Measurements from ENCODE around the gene FILIP1.

The FILIP1 gene

DNA sequence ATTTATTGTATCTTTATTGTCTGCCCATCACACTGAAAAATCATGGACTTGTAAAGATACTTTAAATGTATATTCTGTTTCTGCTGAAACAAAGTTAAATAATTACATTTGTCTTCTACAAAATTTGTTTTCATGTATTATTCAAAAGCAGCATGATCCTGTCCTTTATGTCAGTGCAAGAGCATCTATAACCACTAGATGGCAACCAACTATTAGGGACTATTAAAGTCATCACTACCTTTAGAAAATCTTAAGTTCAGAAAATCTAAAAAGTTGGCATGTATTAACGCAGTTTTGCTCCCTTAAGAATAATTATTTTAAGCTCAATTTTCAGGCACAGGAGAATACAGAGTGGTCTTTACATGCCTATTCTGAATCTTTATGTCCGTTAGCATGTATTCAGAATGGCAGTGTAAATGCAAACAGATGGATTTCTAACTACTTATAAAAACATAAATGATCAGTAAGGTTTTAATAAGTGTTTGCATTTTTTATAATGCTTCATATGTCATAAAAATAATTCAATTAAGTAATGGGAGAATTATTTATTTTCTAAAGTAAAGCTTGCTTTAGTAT is 226.8 kb downstream of the FILIP1 start:
- no peak for DNase-seq (ENCODE audit: low read depth in 2 of 2)

DNA sequence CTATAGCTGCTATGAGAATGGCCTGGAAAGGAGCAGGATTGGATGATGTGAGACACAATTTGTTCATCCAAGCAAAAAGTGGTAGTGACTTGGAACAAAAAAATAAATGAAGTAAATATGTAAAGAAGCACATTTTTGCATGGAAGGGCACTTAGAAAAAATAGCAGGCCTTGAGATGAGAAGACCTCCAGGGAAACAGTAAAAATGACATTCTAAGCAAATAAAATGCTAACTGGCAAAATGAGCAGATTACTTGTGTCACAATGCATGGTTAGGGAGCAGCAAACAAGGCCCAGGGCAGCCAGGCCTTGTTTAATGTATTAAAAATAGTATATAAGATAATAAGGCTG is 230.2 kb downstream of the FILIP1 start:
- DNase-seq (ENCODE audit: low read depth in 2 of 2) = no peak

DNA sequence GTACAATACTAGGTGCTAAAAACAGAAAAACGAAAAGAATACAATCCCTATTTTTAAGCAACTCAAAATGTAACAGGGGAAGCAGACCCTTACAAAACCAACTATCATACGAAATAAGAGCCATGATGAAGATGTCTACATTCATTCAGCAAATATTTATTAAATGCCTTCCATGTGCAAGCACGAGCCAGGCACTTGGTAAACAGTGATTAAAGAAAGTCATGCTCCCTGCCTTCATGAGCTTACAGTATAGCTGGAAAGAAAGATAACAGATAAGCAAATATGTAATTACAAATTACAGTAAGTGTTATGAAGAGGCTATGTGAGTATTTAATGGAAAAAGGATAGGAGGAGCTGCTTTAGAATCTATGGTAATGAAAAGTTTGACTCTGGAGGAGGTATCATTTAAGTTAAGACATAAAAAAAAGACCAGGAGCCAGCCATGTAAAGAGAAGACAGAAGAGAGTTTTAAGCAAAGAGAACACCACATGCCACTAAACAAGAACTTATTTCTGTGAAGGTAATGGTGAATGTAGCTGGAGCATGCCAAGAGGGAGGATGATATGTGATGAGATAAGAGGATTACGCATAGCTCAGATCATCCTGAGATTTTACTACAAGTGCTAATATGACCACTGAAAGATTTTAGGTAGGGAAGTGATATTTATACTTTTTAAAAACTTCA is 230.7 kb downstream of the FILIP1 start:
- no peak for DNase-seq (ENCODE audit: low read depth in 2 of 2)

DNA sequence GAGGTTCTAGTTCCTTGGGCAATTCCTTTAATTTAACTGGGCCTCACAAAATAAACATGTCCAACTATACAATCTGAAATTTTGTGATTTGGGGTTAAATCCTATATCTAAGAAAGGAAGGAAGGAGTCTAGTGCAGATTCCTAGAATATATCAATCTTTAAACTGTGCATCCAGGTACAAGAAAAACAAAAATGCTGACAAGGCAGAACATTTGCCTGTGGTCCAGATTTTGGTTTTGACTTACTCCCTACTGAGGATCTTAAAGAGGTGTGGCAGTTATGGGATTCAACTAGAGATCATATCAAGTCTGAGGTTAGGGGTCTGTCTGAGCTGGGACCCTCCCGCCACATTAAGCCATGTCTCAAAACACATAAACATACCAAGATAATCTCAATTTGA is 232.3 kb downstream of the FILIP1 start:
- DNase-seq (ENCODE audit: low read depth in 2 of 2) = no peak

DNA sequence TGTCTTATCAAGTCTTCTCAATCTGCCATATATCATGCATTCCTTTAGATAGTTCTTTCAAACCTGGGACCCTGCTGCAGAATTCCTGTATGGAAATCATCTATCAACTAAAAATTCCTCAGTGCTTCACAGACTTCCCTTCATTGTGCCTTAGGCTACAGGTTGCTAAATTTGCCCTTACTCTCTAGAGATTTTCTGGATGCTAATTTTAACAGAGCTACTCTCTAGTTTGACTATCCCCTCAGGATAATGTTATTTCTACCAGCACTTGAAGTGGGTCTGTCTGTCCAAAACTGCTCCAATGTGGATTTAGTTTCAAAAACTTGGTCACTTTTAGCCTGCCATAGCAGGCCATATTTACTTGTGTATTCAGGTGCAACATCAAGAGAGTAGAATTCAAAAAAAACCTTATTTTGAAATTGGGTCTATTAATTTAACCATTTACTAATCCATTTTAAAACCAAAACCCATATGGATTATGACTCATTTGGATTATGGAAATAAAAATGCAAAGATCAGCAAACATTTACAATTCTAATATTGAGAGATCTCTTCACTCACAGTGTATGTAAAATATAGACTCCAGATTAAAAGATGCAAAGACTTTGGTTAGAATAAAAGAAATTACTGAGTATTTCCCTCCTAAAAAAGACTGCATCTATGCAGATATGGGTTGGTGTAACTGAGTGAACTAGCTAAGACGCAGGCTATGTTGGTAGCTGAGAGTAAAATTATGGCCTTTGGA is 236.1 kb downstream of the FILIP1 start:
- no peak for DNase-seq (ENCODE audit: low read depth in 2 of 2)

DNA sequence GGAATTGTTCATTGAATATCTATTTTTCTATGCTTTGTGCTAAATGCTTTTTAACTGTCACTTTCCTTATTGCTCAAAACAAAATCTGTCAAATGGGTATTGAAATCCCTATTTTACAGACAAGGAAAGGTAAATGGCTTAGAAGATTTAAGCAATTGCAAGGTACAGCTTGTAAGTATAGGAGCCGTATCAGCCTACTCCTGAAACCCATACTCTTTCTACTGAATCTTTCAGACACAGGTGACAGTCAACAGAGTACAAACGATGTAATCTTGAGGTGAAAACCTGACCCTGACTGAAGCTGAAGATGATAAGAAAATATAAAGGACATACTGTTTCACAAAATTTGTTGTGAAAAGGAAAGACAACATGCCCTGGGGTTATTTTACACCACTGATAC is 243.0 kb downstream of the FILIP1 start:
- DNase-seq (ENCODE audit: low read depth in 2 of 2) = no peak

DNA sequence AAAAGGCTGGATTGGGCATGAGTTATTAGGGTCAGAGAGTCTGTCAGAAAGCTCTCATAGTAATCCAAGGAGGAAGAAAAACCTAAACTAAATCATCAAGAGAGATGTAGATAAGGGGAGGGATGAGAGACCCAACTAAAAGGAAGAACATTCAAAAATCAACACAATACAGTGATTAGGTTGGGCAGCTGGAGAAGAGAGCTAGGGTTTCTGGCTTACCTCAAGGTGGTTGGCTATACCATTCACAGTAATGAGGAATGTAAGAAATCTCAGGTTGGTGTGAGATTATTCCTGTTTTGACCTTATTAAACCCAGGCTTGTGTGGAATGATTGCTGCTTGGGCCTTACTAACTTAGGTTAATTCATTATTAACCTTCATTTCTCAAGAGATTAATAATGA is 243.8 kb downstream of the FILIP1 start:
- no peak for DNase-seq (ENCODE audit: low read depth in 2 of 2)

DNA sequence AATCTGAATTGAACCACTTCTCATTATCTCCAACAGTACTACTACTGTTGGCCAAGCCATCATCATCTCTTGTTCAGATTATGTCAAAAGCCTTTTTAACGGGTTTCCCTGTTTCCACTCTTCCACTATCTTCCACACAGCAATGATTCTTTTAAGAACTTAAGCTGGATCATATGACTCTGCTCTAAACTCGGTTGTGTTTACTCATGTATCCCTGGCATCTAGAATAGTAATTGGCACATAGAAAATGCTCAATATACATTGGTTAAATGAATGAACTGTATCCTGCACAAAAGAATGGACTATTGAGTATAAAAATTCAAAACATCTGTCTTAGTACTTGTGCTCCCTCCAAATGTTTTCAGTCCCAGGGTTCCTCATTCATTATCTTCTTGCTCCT is 247.2 kb downstream of the FILIP1 start:
- DNase-seq (ENCODE audit: low read depth in 2 of 2) = no peak

DNA sequence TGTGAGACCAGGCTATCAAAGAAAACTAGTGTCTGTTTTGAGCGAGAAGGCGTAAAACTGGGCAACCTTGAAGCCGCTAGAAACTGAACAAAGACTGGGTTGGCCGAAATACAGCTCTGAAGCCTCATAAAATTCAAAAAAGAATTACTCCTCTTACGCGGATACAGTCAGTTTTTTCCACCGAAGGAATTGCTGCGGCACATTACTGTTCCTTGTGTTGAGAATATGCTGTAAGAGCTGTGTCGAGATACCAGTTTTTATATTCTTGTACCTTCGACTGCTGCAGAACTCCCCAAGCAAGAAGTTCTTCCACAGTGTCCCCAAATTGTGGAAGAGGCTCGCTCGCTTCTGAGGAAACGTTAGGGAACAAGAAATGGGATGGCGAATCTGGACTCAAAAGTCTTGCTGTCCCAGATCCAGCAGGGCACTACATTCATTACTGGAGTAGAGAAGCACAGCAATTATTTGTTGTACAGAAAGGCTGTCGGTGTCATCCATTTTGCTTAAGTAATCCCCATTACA is 249.5 kb downstream of the FILIP1 start:
- no peak for DNase-seq (ENCODE audit: low read depth in 2 of 2)

DNA sequence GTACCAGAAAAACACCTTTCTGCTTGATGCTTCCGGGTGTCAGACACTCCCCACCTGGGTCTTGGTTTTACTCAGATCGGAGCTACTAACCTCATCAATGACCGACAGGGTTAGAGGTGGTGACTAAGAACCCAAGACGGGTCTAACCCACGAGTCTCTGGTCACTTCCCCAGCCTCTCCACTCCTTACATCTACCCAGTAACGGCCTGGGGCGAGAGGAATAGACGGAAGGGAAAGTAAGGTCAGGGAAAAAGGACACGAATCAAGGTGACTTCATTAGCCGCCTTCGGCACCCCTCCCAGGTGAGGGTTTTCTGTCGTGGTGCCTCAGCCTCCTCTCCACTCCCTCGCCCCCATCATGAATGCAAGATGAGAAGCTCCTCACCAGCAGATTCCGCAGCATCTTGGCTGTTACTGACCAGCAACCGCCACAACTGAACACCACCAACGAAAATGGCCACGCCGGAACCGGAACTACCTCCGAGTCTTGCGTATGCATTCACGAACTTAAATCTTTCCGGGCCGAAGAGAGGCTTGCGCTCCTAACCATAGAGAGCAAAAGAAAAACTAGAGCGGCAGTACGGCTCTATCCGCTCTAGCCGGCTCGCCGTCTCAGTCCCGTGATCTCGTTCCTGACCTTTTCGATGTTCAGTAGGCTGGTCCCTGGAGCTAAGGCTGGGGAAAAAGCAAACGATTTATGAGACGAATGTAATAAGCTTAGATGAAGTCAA is 250.1 kb downstream of the FILIP1 start, which contains the start of gene COX7A2:
Gene COX7A2, minus strand, starts transcription at position 469 of the 730 bp plus-strand sequence. Its CDS starts 67 bp downstream, at position 402.
- DNase-seq (ENCODE audit: low read depth in 2 of 2) = peak; percentile 63 to 77
